WTC11 (cell line): ENCODE results near the gene SMAD6.

Experiments used
- CTCF ChIP-seq: fragments of 200-600 bp; IDR thresholded peaks from 2 replicates; pipeline ENCODE4 v1.8.0; 2022; ENCODE audit warnings: antibody characterized with exemption
- NR3C1 ChIP-seq: sonication (generic); formaldehyde crosslinking; conservative IDR thresholded peaks from 2 replicates; pipeline ENCODE4 v1.8.1; 2023; ENCODE audit warnings: low read depth, mild to moderate bottlenecking, missing genetic modification reagents

GRCh38 chr15:66658044-66658443, 44.0 kb upstream of the SMAD6 start:
- TF ChIP-seq NR3C1 (CRISPR knock-in tag) = no peak
- TF ChIP-seq CTCF = no peak
